ENCODE results near the gene SVOP.
"Not testable (repeated sequence)": the region's sequence is repeated elsewhere in the genome, so short reads cannot be mapped to it uniquely, and the experiment has no call there.

The SVOP gene, protein sequence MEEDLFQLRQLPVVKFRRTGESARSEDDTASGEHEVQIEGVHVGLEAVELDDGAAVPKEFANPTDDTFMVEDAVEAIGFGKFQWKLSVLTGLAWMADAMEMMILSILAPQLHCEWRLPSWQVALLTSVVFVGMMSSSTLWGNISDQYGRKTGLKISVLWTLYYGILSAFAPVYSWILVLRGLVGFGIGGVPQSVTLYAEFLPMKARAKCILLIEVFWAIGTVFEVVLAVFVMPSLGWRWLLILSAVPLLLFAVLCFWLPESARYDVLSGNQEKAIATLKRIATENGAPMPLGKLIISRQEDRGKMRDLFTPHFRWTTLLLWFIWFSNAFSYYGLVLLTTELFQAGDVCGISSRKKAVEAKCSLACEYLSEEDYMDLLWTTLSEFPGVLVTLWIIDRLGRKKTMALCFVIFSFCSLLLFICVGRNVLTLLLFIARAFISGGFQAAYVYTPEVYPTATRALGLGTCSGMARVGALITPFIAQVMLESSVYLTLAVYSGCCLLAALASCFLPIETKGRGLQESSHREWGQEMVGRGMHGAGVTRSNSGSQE

DNA sequence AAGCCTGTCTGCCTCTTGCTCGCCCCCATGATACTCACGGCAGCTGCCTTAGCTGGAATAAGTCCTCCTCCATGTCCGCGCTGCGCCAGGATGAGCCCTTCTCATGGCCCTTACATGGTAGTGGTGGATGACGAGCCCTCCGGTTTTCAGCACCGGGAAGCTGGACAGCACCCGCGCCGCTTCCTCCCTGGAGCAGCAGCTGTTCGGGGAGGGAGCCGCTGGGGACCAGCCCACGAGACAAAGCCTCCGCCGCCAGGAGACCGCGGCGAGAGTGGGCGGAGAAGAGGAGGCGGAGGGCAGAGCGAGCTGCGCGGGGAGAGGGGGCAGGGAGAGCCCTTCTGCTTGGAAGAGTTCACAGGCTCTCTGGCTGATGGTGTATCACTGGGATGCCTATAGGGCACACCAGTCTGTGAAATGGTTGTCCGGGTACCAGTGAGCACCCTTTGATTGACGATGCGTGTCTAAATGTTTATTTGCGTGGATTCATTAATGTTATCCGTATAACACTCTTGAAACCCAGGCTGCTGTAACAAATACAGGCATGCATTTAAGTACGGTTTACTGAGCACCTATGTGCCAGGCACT is at the start of gene SVOP:
TSS of gene SVOP (minus strand) at position 273 of the 585 bp plus-strand sequence. CDS start at position 73, 200 bp downstream.
- in situ Hi-C loops (cut with MboI; ENCODE audit: low sequenced_read_pairs) = no loop called here

DNA sequence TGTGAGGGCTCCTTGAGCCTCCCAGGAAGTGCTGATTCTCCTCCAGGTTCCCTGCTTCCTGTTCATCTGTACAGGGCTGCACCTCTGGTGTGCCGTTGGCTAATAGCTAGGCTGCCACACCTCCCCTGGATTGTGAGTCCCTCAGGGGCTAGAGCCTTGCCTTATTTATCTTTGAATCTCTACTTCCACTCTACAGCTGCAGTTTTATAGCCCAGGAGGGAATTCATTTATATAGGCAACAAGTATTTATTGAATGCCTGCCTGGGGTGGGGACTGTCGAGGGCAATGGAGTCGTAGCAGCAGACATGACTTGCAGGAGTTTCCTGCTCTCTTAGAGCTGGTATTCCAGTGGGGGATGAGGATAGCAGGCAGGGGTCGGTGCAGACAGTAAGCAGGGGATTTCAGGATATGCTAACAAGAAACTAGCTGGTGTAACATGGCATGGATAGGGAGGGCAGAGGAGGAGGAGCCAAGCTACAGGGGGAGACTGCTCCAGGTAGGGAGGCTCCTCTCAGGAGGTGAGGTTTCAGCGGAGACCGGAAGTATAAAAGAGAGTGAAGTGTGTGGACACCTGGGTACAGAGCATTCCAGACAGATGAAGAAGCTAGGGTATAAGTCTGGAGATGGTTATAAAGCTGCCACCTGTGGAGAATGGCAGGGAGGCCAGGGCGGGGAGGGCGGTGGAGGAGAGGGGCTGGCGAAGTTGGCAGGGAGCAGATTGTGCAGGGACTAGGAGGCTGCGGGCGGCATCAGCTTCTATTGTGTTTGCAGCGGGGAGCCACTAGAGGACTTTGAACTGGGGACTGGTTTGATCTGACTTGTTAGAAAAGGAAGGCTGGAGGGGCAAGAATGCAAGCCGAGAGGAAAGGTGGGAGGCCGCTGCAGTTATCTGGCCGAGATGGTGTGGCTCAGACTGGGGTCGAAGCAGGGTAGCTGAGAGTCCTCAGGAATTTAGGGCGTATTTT is 48.7 kb upstream of the SVOP start:
- in situ Hi-C loops (cut with MboI; ENCODE audit: low sequenced_read_pairs) = no loop called here

DNA sequence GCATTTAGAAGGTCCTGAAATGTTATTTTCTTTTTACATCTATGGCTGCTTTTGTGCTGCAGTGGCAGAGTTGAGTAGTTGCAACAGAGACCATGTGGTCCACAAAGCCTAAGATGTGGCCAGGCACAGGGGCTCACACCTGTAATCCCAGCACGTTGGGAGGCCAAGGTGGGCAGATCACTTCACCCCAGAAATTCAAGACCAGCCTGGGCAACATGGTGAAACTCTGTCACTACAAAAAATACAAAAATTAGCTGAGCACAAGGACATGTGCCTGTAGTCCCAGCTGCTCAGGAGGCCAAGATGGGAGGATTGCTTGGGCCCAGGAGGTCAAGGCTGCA is 45.0 kb upstream of the SVOP start:
- in situ Hi-C loops (cut with MboI; ENCODE audit: low sequenced_read_pairs) = no loop called here

DNA sequence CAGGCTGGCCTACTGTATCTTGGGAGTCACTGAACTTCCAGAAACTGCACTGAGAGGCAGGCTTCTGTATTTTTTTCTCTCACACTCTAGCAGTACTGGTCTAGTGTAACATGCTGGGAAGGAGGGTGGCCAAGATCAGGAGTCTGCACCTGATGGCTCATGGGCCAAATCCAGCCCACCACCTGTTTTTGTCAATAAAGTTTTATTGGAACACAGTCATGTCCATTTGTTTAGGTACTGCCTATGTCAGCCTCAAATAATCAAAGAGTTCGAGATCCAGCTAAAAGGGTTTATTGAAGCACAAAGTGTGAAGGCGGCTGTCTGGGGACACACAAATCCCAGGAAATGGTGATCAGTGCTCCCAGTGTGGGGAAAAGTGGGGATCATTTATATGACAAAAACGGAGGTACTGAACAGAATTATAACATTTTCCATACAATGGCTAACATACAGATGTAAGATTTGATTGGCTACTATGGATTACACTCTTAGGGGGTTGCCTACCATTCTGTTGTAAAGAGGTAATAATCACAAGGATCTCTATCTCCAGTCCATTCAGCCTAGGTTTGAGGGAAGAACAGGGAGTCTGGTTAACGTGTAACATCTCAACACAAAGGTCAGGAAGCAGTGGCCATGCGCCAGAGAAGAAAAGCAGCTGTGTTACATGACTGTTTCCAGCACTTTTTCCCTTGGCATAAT is 44.4 kb upstream of the SVOP start:
- in situ Hi-C loops (cut with MboI; ENCODE audit: low sequenced_read_pairs) = no loop called here

DNA sequence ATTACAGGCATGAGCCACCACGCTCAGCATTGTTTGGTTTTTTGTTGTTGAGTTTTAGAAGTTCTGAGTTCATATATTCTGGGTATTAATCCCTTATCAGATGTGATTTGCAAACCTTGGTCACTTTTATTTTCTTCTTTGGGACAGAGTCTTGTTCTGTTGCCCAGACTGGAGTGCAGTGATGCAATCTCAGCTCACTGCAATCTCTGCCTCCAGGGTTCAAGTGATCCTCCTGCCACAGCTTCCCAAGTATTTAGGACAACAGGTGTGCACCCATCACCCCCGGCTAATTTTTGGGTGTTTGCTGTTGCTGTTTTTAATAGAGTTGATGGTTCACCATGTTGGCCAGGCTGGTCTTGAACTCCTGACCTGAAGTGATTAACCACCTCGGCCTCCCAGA is 43.3 kb upstream of the SVOP start:
- in situ Hi-C loops (cut with MboI; ENCODE audit: low sequenced_read_pairs) = no loop called here

DNA sequence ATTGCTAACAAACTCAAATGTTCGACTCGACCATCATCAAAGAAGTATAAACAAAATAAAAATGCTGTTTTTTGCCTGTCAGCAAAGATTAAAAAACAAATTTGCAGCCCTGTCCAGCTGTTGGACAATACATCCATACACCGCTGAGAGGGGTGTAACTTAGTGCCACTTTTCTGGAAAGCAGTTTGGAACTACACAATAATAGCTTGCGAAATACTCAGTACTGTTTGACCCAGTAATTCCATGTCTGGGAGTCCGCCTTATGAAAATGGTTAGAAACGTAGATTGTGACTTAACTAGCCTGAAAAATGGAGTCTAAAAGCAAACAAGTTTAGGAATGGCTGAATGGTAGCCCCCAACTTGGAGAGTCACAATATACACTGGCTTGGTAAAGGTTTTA is 37.9 kb upstream of the SVOP start:
- in situ Hi-C loops (cut with MboI; ENCODE audit: low sequenced_read_pairs) = no loop called here

DNA sequence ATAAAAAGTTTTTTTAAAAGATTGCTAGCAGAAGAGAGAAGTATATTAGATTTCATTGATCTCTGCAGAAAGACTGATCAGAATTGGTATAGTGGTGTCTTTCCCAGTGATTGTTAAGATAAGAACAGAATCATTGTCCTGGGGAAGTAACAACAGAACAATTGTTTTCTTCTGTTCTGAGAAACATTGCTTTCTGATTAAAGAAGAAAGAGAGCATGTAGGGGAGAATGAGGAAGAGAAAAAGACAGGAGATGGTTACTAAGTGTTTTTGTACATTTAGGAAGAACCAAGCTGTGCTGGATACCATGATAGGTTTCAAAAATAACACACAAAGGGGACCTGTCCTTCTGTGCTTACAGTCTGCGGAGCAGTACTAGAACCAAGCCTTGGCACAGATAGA is 36.5 kb upstream of the SVOP start:
- in situ Hi-C loops (cut with MboI; ENCODE audit: low sequenced_read_pairs) = no loop called here

DNA sequence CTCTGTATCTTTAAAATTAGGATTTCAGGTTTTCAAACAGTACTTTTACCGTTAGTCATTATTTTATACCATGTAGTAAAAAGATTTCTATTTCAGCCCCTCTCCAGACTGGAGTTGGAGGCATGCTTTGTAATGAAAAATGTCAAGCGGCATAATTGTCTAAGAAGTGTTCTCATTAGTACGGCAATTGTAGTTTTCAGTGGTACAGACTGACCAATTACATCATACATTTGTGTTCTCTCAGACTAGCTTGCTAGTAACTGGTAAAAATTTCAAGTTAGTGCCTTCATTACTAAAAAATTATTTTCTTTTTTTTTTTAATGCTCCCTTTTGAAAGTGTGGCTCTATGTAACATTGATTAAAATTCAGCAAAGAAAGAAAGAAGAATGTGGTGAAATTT is 36.0 kb upstream of the SVOP start:
- in situ Hi-C loops (cut with MboI; ENCODE audit: low sequenced_read_pairs) = no loop called here

DNA sequence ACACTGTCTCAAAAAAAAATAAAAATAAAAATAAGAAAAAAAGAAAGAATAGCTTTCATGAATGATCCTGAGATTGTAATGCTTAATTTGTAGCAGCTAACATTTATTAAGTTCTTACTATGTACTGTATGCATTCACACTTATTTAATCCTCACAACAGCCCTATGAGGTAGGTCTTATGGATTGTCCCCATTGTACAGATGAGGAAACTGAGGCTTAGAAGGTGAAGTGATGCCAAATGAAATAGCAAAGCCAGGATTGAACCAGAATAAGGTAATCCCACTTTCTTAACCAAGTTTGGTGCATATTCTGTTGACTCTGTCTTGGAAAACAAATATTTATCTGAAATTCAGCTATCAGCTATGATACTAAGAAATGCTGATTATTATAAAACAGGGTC is 33.7 kb upstream of the SVOP start:
- in situ Hi-C loops (cut with MboI; ENCODE audit: low sequenced_read_pairs) = no loop called here

DNA sequence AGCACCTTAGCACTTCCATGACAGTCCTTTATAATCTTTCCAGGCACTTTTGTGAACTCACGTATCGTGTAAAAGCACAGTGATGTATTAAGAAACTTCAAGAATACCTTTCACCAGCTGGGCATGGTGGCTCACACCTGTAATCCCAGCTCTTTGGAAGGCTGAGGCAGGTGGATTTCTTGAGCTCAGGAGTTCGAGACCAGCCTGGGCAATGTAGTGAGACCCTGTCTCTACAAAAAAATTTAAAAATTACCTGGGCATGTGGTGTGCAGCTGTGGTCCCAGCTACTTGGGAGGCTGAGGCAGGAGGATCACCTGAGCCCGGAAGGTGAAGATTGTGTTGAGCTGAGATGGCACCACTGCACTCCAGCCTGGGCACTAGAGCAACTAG is 33.3 kb upstream of the SVOP start:
- in situ Hi-C loops (cut with MboI; ENCODE audit: low sequenced_read_pairs) = not testable (repeated sequence)

DNA sequence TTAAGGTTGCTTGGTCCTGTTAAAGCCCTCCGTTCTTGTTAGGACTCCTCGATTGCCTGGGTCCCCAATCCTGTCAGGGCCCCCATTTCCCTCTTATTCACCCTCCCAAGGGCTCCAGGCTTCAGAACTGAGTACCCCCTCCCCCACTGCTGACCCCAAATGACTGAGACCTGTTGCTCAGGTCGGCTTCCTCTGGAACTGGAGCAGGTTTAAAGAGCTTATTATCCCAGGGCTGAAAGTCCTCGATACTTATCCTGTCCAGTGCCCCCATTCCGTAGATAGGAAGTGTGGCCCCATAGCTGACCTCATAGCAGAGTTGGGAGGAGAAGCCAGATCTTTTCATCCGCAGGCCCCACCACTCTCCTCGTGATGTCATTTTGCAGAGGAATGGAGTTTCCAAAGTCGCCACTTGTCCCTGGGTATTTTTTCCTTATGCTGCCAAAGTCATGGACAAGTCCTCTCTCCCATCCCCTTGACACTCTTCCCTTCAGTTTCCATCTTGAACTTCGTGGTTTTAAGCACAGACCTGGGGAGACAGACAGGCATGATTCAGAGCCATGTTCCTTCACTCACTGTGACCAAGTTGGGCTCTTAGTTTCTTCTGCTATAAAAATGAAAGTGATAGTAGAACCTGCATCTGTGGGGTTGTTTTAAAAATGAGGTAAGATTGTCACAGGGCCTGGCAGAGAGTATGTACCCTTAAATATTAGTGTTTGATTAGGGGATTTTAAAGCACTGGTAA is 32.7 kb upstream of the SVOP start:
- in situ Hi-C loops (cut with MboI; ENCODE audit: low sequenced_read_pairs) = no loop called here

DNA sequence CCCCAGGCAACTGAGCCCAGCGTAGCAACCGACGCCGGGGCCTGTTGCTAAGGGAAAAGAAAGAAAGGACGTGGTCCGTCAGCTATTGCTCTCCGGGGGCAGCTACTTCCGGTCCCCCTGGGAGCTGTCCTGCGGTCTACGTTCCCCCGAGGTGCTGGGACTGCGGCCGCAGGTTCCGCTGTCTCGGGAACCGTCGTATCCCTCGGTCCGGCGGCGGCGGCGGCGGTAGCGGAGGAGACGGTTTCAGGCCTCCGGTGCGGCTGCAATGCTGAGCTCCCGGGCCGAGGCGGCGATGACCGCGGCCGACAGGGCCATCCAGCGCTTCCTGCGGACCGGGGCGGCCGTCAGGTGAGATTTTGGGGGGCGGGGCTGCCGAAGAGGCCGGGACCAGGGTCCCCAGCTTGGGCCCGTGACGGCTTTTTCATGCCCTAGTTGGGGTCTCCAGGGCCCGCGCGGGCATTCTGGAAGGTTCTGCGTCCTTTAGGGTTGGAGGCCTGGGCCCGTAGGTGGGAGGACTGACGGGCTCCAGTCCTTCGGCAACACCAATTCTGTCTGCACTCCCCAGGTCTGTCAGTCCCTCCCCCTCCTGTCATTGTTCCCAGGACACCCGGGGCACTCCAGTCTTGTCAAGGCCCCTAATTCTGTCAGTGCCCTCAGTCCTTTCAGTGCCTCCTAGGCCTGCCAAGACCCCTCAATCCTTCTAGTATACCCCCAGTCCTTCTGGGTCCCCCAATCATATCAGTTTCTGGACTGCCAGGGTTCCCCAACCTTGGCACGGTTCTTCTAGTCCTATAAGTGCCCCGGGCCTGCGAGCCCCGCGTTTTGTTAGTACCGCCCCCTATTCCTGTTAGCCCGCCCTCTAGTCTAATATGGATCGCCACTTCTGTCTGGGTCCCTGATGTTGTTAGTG is 31.8 kb upstream of the SVOP start, which contains the start of gene USP30:
TSS of gene USP30 (plus strand) at position 163 of the 910 bp plus-strand sequence. CDS start at position 266, 103 bp downstream.
- in situ Hi-C loops (cut with MboI; ENCODE audit: low sequenced_read_pairs) = no loop called here

DNA sequence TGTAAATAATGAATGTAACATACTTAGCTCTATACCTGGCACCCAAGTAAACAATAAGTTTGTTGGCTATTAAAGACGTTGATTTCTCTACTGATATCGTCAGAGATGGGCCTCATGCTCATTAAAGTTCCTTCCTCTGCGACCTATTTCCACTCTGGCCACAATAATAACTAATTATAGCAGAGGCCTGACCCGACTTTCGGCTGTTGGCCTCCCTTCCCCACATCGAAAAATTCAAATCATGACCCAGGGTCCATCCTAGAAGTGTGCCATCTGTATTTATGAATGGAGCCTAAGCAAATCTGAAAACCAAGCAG is 31.2 kb upstream of the SVOP start:
- in situ Hi-C loops (cut with MboI; ENCODE audit: low sequenced_read_pairs) = no loop called here

DNA sequence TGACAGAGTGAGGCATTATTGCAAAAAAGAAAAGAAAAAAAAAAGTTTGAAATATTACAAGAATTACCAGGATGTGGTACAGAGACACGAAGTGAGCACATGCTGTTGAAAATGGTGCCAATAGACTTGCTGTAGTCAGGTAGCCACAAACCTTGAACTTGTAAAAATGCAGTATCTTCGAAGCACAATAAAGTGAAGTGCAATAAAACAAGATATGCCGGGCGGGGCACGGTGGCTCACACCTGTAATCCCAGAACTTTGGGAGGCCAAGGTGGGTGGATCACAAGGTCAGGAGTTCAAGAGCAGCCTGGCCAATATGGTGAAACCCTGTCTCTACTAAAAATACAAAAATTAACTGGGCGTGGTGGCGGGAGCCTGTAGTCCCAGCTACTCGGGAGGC is 28.9 kb upstream of the SVOP start:
- in situ Hi-C loops (cut with MboI; ENCODE audit: low sequenced_read_pairs) = not testable (repeated sequence)

DNA sequence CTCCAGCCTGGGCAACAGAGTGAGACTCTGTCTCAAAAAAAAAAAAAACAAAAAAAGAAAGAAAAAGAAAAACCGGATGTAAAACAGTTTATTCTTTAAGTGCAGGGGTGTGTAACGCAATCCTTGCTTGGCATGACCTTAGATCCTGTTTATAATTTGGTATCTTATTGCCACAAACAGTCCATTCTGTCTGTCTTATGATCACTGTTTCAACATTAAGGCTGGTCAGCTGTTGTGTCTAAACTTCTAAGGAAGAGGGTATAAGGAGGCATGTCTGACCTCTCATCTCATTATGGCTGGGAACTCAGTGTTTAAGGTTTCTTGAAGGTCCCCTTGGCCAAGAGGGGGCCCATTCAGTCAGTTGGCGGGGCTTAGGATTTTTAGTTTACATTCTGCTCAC is 27.8 kb upstream of the SVOP start:
- in situ Hi-C loops (cut with MboI; ENCODE audit: low sequenced_read_pairs) = not testable (repeated sequence)

DNA sequence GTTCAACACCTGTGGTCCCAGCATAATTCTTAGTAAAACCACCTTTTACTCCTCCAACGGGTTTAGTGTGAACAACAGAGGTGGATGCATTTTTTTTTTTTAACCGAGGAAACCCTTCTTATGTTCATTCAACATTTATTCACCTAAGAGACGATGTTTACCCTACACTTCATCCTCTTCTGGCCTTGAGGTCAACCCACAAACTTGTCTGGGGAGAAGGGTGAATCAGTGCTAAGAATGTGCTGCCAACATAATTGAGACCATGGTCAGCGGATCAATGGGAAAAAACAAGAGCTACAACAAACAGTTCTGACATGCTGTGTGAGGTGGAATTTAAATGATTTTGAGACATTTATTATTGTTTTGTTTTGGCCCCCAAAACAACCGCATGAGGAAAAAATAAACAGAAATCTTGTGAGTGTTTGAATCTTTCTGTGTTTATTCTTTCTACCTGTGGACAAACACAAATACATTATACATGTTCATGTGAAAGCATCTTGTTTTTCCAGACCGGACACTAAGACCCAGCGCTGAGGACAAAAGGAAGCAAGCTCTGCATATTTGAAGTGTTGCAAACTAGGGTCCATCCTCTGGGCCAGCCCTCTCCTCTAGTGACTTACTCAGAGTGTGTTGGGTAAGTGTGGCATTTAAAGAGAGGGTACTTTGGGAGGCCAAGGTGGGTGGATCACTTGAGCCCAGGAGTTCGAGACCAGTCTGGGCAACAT is 26.4 kb upstream of the SVOP start:
- in situ Hi-C loops (cut with MboI; ENCODE audit: low sequenced_read_pairs) = no loop called here

DNA sequence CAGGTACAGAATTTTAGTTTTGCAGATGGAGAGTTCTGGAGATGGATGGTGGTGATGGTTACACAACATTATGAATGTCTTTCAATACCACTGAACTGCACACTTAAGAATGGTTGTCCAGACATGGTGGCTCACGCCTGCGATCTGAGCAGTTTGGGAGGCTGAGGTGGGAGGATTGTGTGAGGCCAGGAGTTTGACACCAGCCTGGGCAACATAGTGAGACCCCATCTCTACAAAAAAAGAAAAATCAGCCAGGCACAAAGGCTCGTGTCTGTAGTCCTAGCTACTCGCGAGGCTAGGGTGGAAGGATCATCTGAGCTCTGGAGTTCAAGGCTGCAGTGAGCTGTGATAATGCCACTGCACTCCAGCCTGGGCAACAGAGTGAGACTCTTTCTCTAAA is 23.4 kb upstream of the SVOP start:
- in situ Hi-C loops (cut with MboI; ENCODE audit: low sequenced_read_pairs) = no loop called here

DNA sequence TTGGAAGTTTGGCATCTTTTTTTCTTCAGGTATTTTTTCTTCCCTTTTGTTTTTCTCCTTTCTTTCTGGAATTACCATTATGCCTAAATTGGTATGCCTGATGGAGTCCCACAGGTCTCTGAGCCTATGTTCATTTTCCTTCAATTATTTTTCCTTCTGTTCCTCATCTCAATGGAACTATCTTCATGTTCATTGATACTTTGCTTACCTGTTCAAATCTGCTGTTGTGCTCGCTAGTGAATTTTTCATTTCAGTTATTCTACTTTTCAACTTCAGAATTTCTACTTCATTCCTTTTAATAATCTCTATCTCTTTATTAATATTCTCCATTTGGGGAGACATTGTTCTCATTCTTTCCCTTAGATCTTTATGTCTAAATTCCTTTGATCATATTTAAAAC is 16.1 kb upstream of the SVOP start:
- in situ Hi-C loops (cut with MboI; ENCODE audit: low sequenced_read_pairs) = no loop called here
